Measurements from ENCODE around the gene CLK3.
"Not testable (repeated sequence)": the region's sequence is repeated elsewhere in the genome, so short reads cannot be mapped to it uniquely, and the experiment has no call there.

Gene CLK3

GRCh38 chr15:74592222-74592621, 23.4 kb upstream of the CLK3 start:
- no peak overlapping the region for H2AFZ ChIP-seq (ENCODE audit: low read depth, low read length, severe bottlenecking)
- no peak overlapping the region for H3K9ac ChIP-seq (ENCODE audit: low read length)
- H3K79me2 ChIP-seq (ENCODE audit: insufficient read depth, low read length): no peaks in the 10 kb centered on the region
- no peak overlapping the region for H3K4me2 ChIP-seq (ENCODE audit: low read depth, low read length, poor library complexity, severe bottlenecking)
- TF ChIP-seq EZH2phosphoT487 (conservative IDR thresholded peaks at IDR 0.05; ENCODE audit: low read length): no peak
- no peak overlapping the region for H3K4me3 ChIP-seq (ENCODE audit: insufficient read depth, low read length, poor library complexity, severe bottlenecking)
- H3K27me3 ChIP-seq (ENCODE audit: low read length): no peaks in the 10 kb centered on the region
- H3K9me2 ChIP-seq (replicated peaks; ENCODE audit: insufficient read depth, low read length): no peaks in the 10 kb centered on the region
- H3K36me3 ChIP-seq (ENCODE audit: low read length): no peaks in the 10 kb centered on the region
- H4K20me1 ChIP-seq (ENCODE audit: low read depth, low read length): no peaks in the 10 kb centered on the region
- H3K27ac ChIP-seq (ENCODE audit: low read depth, low read length): no peak overlapping the region
- no peaks in the 10 kb centered on the region for H3K9me3 ChIP-seq (ENCODE audit: insufficient read depth, low read length)
- no peaks in the 10 kb centered on the region for H3F3A ChIP-seq (ENCODE audit: insufficient read depth)

GRCh38 chr15:74593122-74593521, 22.5 kb upstream of the CLK3 start:
- no peak for TF ChIP-seq EZH2phosphoT487 (conservative IDR thresholded peaks at IDR 0.05; ENCODE audit: low read length)
- no peak for TF ChIP-seq CTCF (IDR thresholded peaks at IDR 0.05; ENCODE audit: insufficient read depth, low read length, poor library complexity, severe bottlenecking)
- no peaks in the 10 kb centered on the region for H3K9me3 ChIP-seq (ENCODE audit: insufficient read depth, low read length)
- H3K36me3 ChIP-seq (ENCODE audit: low read length): no peaks in the 10 kb centered on the region
- no peak overlapping the region for H3K4me3 ChIP-seq (ENCODE audit: insufficient read depth, low read length, poor library complexity, severe bottlenecking)
- no peaks in the 10 kb centered on the region for H3K79me2 ChIP-seq (ENCODE audit: insufficient read depth, low read length)
- H3K4me2 ChIP-seq (ENCODE audit: low read depth, low read length, poor library complexity, severe bottlenecking): no peak overlapping the region
- H3K9ac ChIP-seq (ENCODE audit: low read length): no peak overlapping the region
- no peaks in the 10 kb centered on the region for H3K9me2 ChIP-seq (replicated peaks; ENCODE audit: insufficient read depth, low read length)
- H2AFZ ChIP-seq (ENCODE audit: low read depth, low read length, severe bottlenecking): no peak overlapping the region
- no peaks in the 10 kb centered on the region for H3K27me3 ChIP-seq (ENCODE audit: low read length)
- no peak overlapping the region for H3K27ac ChIP-seq (ENCODE audit: low read depth, low read length)
- H3F3A ChIP-seq (ENCODE audit: insufficient read depth): no peaks in the 10 kb centered on the region
- no peaks in the 10 kb centered on the region for H4K20me1 ChIP-seq (ENCODE audit: low read depth, low read length)

GRCh38 chr15:74594455-74594854, 21.2 kb upstream of the CLK3 start:
- H3K27ac ChIP-seq (ENCODE audit: low read depth, low read length): no peak overlapping the region
- no peak for TF ChIP-seq CTCF (IDR thresholded peaks at IDR 0.05; ENCODE audit: insufficient read depth, low read length, poor library complexity, severe bottlenecking)
- no peak overlapping the region for H3K4me3 ChIP-seq (ENCODE audit: insufficient read depth, low read length, poor library complexity, severe bottlenecking)
- no peaks in the 10 kb centered on the region for H3F3A ChIP-seq (ENCODE audit: insufficient read depth)
- no peak overlapping the region for H3K4me2 ChIP-seq (ENCODE audit: low read depth, low read length, poor library complexity, severe bottlenecking)
- no peaks in the 10 kb centered on the region for H3K36me3 ChIP-seq (ENCODE audit: low read length)
- no peaks in the 10 kb centered on the region for H3K9me3 ChIP-seq (ENCODE audit: insufficient read depth, low read length)
- no peaks in the 10 kb centered on the region for H3K9me2 ChIP-seq (replicated peaks; ENCODE audit: insufficient read depth, low read length)
- H3K27me3 ChIP-seq (ENCODE audit: low read length): no peaks in the 10 kb centered on the region
- H4K20me1 ChIP-seq (ENCODE audit: low read depth, low read length): no peaks in the 10 kb centered on the region
- no peak overlapping the region for H2AFZ ChIP-seq (ENCODE audit: low read depth, low read length, severe bottlenecking)
- no peaks in the 10 kb centered on the region for H3K79me2 ChIP-seq (ENCODE audit: insufficient read depth, low read length)
- H3K9ac ChIP-seq (ENCODE audit: low read length): no peak overlapping the region

DNA sequence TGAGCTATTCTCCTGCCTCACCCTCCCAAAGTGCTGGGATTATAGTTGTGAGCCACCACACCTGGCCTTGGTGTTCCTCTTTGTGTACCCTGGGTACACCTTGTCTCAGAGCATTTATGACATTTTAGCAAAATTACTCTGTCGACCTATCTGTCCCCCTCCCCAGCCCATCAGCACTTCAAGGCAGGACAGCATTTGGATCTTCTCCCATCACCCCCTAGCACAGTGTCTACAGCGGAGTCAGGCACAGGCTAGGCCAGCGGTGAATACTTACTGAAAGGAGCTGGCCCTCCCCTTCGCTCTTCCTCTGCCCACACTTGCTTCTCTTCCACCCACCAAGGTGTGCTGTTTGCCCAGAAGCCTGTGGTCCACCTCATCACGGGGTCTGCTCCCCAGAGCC, 20.4 kb upstream of the CLK3 start:
- H3K27me3 ChIP-seq (ENCODE audit: low read length): no peaks in the 10 kb centered on the region
- H4K20me1 ChIP-seq (ENCODE audit: low read depth, low read length): no peaks in the 10 kb centered on the region
- no peaks in the 10 kb centered on the region for H3K79me2 ChIP-seq (ENCODE audit: insufficient read depth, low read length)
- H2AFZ ChIP-seq (ENCODE audit: low read depth, low read length, severe bottlenecking): no peak overlapping the region
- H3F3A ChIP-seq (ENCODE audit: insufficient read depth): no peaks in the 10 kb centered on the region
- no peaks in the 10 kb centered on the region for H3K9me3 ChIP-seq (ENCODE audit: insufficient read depth, low read length)
- H3K4me2 ChIP-seq (ENCODE audit: low read depth, low read length, poor library complexity, severe bottlenecking): no peak overlapping the region
- TF ChIP-seq EZH2phosphoT487 (conservative IDR thresholded peaks at IDR 0.05; ENCODE audit: low read length): no peak
- no peaks in the 10 kb centered on the region for H3K9me2 ChIP-seq (replicated peaks; ENCODE audit: insufficient read depth, low read length)
- no peak overlapping the region for H3K4me3 ChIP-seq (ENCODE audit: insufficient read depth, low read length, poor library complexity, severe bottlenecking)
- no peak overlapping the region for H3K9ac ChIP-seq (ENCODE audit: low read length)
- H3K27ac ChIP-seq (ENCODE audit: low read depth, low read length): no peak overlapping the region
- no peaks in the 10 kb centered on the region for H3K36me3 ChIP-seq (ENCODE audit: low read length)

DNA sequence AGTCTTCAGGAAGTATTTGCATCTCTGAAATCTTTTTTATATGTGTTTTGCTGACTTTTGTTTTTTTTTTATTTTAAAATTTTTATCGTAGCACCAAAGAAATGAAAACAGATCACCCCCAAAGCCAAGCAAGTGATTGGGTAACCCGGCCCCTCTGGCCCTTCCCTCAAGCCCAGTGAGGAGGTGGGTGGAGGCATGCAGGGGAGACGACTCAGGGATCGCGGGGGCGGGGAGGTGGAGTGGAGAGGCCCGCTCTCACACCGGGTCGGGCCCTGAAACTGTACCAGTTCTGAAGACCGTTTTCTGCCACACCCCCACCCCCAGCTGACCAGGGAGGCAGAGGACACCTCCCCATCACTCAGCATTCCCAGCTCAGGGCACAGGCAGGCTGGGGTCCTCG, 18.9 kb upstream of the CLK3 start:
- H3F3A ChIP-seq (ENCODE audit: insufficient read depth): not testable (repeated sequence)

DNA sequence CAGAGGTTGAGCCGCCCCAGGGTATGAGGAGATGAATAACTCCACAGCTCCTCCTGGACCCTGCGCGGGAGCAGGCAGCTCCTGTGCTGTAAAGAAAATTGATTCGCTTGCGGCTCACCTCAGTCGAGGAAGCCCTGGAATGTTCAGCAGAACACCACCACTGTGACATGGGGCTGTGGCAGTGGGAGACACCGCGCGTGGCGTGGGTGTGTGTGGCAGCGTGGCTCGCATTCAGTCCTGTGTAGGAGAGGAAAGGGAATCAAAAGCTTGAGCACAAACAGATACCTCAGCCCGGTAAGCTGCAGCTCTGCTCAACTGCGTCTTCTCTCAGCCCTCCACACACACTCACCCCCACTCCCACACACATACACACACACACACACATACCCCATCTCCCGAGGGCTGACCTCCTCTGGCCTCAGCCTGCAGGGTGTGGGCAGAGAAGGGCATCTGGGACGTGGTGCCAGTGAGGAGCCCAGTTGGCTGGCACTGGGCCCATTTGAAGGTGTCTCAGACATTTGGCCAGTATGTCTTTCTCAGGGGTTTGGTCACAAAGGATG, 18.4 kb upstream of the CLK3 start:
- not testable (repeated sequence) for H4K20me1 ChIP-seq (ENCODE audit: low read depth, low read length); H3K36me3 ChIP-seq (ENCODE audit: low read length); H3K4me2 ChIP-seq (ENCODE audit: low read depth, low read length, poor library complexity, severe bottlenecking); H3K9me3 ChIP-seq (ENCODE audit: insufficient read depth, low read length); H3K79me2 ChIP-seq (ENCODE audit: insufficient read depth, low read length); H3K9ac ChIP-seq (ENCODE audit: low read length); H3K27me3 ChIP-seq (ENCODE audit: low read length); H2AFZ ChIP-seq (ENCODE audit: low read depth, low read length, severe bottlenecking); H3F3A ChIP-seq (ENCODE audit: insufficient read depth); H3K4me3 ChIP-seq (ENCODE audit: insufficient read depth, low read length, poor library complexity, severe bottlenecking); H3K27ac ChIP-seq (ENCODE audit: low read depth, low read length); H3K9me2 ChIP-seq (replicated peaks; ENCODE audit: insufficient read depth, low read length)

More for the DNA sequence above, 18.9 kb upstream of the CLK3 start:
- H2AFZ ChIP-seq (ENCODE audit: low read depth, low read length, severe bottlenecking); H4K20me1 ChIP-seq (ENCODE audit: low read depth, low read length); H3K9ac ChIP-seq (ENCODE audit: low read length); H3K27me3 ChIP-seq (ENCODE audit: low read length); H3K36me3 ChIP-seq (ENCODE audit: low read length); H3K4me3 ChIP-seq (ENCODE audit: insufficient read depth, low read length, poor library complexity, severe bottlenecking); H3K9me3 ChIP-seq (ENCODE audit: insufficient read depth, low read length); H3K9me2 ChIP-seq (replicated peaks; ENCODE audit: insufficient read depth, low read length); H3K27ac ChIP-seq (ENCODE audit: low read depth, low read length); H3K4me2 ChIP-seq (ENCODE audit: low read depth, low read length, poor library complexity, severe bottlenecking); H3K79me2 ChIP-seq (ENCODE audit: insufficient read depth, low read length): not testable (repeated sequence)
